ENCODE data around the gene DCC.

- TF ChIP-seq, protein P1, sequence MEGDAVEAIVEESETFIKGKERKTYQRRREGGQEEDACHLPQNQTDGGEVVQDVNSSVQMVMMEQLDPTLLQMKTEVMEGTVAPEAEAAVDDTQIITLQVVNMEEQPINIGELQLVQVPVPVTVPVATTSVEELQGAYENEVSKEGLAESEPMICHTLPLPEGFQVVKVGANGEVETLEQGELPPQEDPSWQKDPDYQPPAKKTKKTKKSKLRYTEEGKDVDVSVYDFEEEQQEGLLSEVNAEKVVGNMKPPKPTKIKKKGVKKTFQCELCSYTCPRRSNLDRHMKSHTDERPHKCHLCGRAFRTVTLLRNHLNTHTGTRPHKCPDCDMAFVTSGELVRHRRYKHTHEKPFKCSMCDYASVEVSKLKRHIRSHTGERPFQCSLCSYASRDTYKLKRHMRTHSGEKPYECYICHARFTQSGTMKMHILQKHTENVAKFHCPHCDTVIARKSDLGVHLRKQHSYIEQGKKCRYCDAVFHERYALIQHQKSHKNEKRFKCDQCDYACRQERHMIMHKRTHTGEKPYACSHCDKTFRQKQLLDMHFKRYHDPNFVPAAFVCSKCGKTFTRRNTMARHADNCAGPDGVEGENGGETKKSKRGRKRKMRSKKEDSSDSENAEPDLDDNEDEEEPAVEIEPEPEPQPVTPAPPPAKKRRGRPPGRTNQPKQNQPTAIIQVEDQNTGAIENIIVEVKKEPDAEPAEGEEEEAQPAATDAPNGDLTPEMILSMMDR (IDR thresholded peaks at IDR 0.05; ENCODE audit: low read length): no peak
- TF ChIP-seq EZH2phosphoT487 (IDR thresholded peaks at IDR 0.05; ENCODE audit: low read length) (no peak), EZH2 (optimal IDR thresholded peaks at IDR 0.05; ENCODE audit: low read depth, low read length) (no peak)
Observed at GRCh38 chr18:52311331-52311730, 28.7 kb upstream of the DCC start.

All from MM.1S (cell line).